WERI-Rb-1 (cell line): ENCODE data around the gene FXR2.

Experiments
- DNase-seq: peaks from one replicate; pipeline ENCODE4 v3.0.0-alpha.2; 2020
- H3K27ac ChIP-seq: fragments of 250-450 bp; sonication (Bioruptor Pico); 2 replicates; pipeline ENCODE4 v1.5.1; 2020; ENCODE audit warnings: mild to moderate bottlenecking, moderate library complexity
- H3K27me3 ChIP-seq: fragments of 250-450 bp; sonication (Bioruptor Pico); 2 replicates; pipeline ENCODE4 v1.5.1; 2021; ENCODE audit warnings: mild to moderate bottlenecking, low read depth, moderate library complexity; ENCODE audit not compliant: insufficient read depth, severe bottlenecking
- H3K36me3 ChIP-seq: fragments of 250-450 bp; sonication (Bioruptor Pico); 2 replicates; pipeline ENCODE4 v1.5.1; 2020; ENCODE audit warnings: mild to moderate bottlenecking, moderate library complexity
- H3K4me3 ChIP-seq: 2 replicates; pipeline ENCODE4 v1.5.1; 2011; ENCODE audit warnings: low read depth, mild to moderate bottlenecking, control low read depth, low read length
- H3K9me3 ChIP-seq: fragments of 250-450 bp; sonication (Bioruptor Pico); 2 replicates; pipeline ENCODE4 v1.5.1; 2021; ENCODE audit warnings: mild to moderate bottlenecking, moderate library complexity; ENCODE audit not compliant: severe bottlenecking
- TF ChIP-seq, protein P1 (sequence below): IDR thresholded peaks from 2 replicates; pipeline ENCODE4 v1.5.1; 2011; ENCODE audit warnings: low read depth, mild to moderate bottlenecking, control low read depth, inconsistent platforms, low read length

The FXR2 gene

DNA sequence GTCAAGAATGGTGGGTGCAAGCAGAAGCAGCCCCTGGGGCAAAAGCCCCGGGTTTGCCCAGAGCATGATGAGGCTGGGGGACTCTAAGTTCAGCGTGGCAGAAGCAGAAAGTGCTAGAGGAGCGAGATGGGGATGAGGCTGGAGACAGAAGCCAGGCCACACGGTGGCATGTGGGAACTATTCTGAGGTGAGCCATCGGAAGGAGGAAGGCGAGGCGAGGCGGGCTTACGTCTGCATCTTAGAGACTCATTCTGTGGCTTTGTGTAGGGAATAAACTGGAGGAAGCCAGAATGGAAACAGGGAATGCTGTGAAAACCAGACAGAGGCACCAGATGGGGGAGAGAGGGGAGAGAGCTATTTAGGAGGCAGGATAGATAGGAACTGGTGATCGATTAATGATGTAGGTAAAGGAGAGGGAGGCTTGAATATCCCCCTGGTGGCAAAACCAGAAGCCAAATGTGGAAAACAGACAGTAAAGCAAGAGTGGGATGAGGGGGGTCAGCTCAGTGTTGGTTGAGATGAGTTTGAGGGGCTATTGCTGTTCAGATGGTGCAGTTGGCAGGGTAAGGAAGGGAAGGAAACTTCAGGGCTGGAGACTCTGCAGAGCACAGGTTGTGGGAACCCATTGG, 59.3 kb downstream of the FXR2 start:
- no peak overlapping the region for H3K27ac ChIP-seq
- H3K27me3 ChIP-seq = no peaks in the 10 kb centered on the region
- H3K36me3 ChIP-seq = no peaks in the 10 kb centered on the region
- no peak for DNase-seq
- no peaks in the 10 kb centered on the region for H3K9me3 ChIP-seq
- TF ChIP-seq, protein P1, sequence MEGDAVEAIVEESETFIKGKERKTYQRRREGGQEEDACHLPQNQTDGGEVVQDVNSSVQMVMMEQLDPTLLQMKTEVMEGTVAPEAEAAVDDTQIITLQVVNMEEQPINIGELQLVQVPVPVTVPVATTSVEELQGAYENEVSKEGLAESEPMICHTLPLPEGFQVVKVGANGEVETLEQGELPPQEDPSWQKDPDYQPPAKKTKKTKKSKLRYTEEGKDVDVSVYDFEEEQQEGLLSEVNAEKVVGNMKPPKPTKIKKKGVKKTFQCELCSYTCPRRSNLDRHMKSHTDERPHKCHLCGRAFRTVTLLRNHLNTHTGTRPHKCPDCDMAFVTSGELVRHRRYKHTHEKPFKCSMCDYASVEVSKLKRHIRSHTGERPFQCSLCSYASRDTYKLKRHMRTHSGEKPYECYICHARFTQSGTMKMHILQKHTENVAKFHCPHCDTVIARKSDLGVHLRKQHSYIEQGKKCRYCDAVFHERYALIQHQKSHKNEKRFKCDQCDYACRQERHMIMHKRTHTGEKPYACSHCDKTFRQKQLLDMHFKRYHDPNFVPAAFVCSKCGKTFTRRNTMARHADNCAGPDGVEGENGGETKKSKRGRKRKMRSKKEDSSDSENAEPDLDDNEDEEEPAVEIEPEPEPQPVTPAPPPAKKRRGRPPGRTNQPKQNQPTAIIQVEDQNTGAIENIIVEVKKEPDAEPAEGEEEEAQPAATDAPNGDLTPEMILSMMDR = peak; percentile 33; the same call in 1 of the 2 replicates
- no peak overlapping the region for H3K4me3 ChIP-seq

GRCh38 chr17:7553356-7553755, 61.3 kb downstream of the FXR2 start:
- H3K27me3 ChIP-seq = no peaks in the 10 kb centered on the region
- H3K36me3 ChIP-seq = no peaks in the 10 kb centered on the region
- H3K4me3 ChIP-seq = no peak overlapping the region
- TF ChIP-seq, protein P1 = no peak
- H3K27ac ChIP-seq = no peak overlapping the region
- no peak for DNase-seq
- no peaks in the 10 kb centered on the region for H3K9me3 ChIP-seq

DNA sequence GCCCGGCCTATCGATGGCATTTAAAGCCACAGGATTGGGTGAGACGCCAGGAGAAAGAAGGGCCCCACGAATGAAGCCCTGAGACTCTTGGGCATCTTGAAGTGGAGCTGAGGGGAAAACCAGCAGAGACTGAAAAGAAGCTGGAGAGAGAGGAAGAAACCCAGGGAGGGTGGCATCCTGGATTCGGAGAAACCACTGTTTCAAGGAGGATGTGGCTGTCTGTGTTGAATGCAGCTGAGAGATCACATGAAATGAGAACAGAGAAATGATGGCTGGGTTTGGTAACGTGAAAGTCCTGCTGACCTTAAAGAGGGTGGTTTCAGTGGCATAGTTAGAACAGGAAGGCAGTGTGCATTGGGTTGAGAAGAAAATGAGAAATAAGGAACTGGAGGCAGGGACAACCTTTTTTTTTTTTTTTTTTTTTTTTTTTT, 62.1 kb downstream of the FXR2 start:
- no peak for DNase-seq
- H3K9me3 ChIP-seq = no peaks in the 10 kb centered on the region
- no peaks in the 10 kb centered on the region for H3K36me3 ChIP-seq
- H3K27ac ChIP-seq = no peak overlapping the region
- H3K4me3 ChIP-seq = no peak overlapping the region
- no peaks in the 10 kb centered on the region for H3K27me3 ChIP-seq
- TF ChIP-seq, protein P1 = no peak

DNA sequence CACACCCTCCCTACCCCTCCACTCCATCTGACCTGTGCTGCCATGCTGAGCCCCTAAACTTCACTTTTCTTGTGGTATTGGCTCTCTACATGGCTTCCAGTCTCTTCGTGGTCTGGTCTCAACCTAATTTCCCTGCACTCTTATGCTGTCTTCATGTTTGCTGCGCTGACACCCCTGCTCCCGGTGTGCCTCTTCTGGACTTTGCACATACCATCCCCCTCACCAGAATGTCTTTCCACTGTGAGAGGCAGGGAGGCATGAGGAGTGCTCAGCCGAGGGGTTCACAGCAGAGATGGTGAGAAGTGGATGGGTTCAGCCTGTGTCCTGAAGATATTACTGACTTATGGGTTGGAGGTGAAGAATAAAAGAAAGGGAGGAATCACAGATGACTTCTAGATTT, 63.3 kb downstream of the FXR2 start:
- Histone ChIP-seq H3K36me3 (no peaks in the 10 kb centered on the region), H3K27ac (no peak overlapping the region), H3K4me3 (no peak overlapping the region), H3K9me3 (no peaks in the 10 kb centered on the region), H3K27me3 (no peaks in the 10 kb centered on the region)
- TF ChIP-seq, protein P1 = no peak
- no peak for DNase-seq

DNA sequence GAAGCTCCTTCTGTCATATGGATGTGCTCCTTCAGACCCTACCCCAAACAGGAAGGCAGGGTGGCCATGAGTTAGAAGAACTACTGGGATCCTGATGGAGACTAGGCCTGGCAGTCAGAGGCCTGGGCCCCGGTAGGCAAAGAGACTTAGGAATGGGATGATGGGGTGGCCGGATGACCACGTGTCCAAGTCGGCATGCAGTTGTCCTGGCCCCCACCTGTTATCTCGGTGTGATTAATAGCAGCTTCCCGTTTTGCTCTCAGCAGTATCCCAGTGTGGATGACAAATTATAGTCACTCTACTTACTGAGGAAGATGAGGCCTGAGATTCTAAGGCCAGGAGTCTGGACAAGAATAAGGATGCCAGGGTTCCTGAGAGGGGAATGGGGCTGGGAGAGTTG, 64.4 kb downstream of the FXR2 start:
- H3K36me3 ChIP-seq = no peaks in the 10 kb centered on the region
- H3K27me3 ChIP-seq = no peaks in the 10 kb centered on the region
- TF ChIP-seq, protein P1 = no peak
- no peak for DNase-seq
- no peaks in the 10 kb centered on the region for H3K9me3 ChIP-seq
- H3K27ac ChIP-seq = no peak overlapping the region
- no peak overlapping the region for H3K4me3 ChIP-seq
